HG02759 (cell line): ENCODE data around the gene EVI5L.

Source experiments
- ATAC-seq: cut with Tn5 transposase; IDR thresholded peaks from one replicate; pipeline ENCODE4 v1.9.1; 2021; ENCODE audit warnings: mild to moderate bottlenecking, moderate library complexity; ENCODE audit not compliant: unreplicated experiment

Gene EVI5L

GRCh38 chr19:7859831-7860713, 30.1 kb downstream of the EVI5L start:
- ATAC-seq, result no peak

GRCh38 chr19:7860714-7861618, 30.9 kb downstream of the EVI5L start:
- ATAC-seq, result no peak

- ATAC-seq, result no peak
These were observed 31.8 kb downstream of the EVI5L start for GRCh38 chr19:7861619-7862412.

- ATAC-seq, result no peak
These were observed 32.5 kb downstream of the EVI5L start for GRCh38 chr19:7862413-7862951.

- ATAC-seq, result no peak
These were observed 33.3 kb downstream of the EVI5L start for GRCh38 chr19:7863157-7863970.

- no peak for ATAC-seq
These were observed 34.1 kb downstream of the EVI5L start for GRCh38 chr19:7863971-7864689.

- no peak for ATAC-seq
These were observed 34.7 kb downstream of the EVI5L start for GRCh38 chr19:7864690-7865074.

- ATAC-seq, result no peak
These were observed 35.4 kb downstream of the EVI5L start for GRCh38 chr19:7865262-7865911.

- no peak for ATAC-seq
These were observed 36.5 kb downstream of the EVI5L start for GRCh38 chr19:7866399-7867091.

- ATAC-seq, result no peak
These were observed 37.2 kb downstream of the EVI5L start for GRCh38 chr19:7867092-7867844.

GRCh38 chr19:7868326-7868670, 38.3 kb downstream of the EVI5L start:
- ATAC-seq, result no peak

GRCh38 chr19:7868671-7869452, 38.8 kb downstream of the EVI5L start:
- peak; percentile 62 for ATAC-seq

GRCh38 chr19:7869453-7869909, 39.5 kb downstream of the EVI5L start:
- ATAC-seq, result peak; percentile 52

- no peak for ATAC-seq
These were observed 40.0 kb downstream of the EVI5L start for GRCh38 chr19:7869910-7870511.

GRCh38 chr19:7870571-7871436, 40.8 kb downstream of the EVI5L start:
- no peak for ATAC-seq
